Endodermal cell (in vitro differentiated cells): Measurements from ENCODE around the gene EMX2. TPM values are rescaled to one million over a fixed set of nuclear protein-coding genes. Genes with fewer than 3 reads are reported as not detected.

Experiments used
- DNase-seq: peaks from one replicate; pipeline ENCODE4 v3.0.0-alpha.2; 2017
- H3K27ac ChIP-seq: 2 replicates; pipeline ENCODE4 v1.5.1; 2013; ENCODE audit warnings: mild to moderate bottlenecking, low read depth, low read length, moderate library complexity
- H3K27me3 ChIP-seq: 2 replicates; pipeline ENCODE4 v1.6.1; 2013; ENCODE audit warnings: mild to moderate bottlenecking, low read length, moderate library complexity; ENCODE audit not compliant: insufficient read depth, control insufficient read depth, poor library complexity, severe bottlenecking
- H3K36me3 ChIP-seq: 2 replicates; pipeline ENCODE4 v1.7.0; 2013; ENCODE audit warnings: mild to moderate bottlenecking, low read length, moderate library complexity; ENCODE audit not compliant: control insufficient read depth, insufficient read depth
- H3K4me1 ChIP-seq: one replicate; pipeline ENCODE4 v1.7.0; 2013; ENCODE audit warnings: low read length; ENCODE audit not compliant: control insufficient read depth, insufficient read depth
- H3K4me3 ChIP-seq: 2 replicates; pipeline ENCODE4 v1.5.1; 2013; ENCODE audit warnings: mild to moderate bottlenecking, low read length, moderate library complexity
- H3K9ac ChIP-seq: 2 replicates; pipeline ENCODE4 v1.6.1; 2013; ENCODE audit warnings: mild to moderate bottlenecking, low read length, moderate library complexity; ENCODE audit not compliant: poor library complexity, severe bottlenecking; ENCODE audit errors: extremely low read depth
- H3K9me3 ChIP-seq: 2 replicates; pipeline ENCODE4 v1.6.1; 2013; ENCODE audit warnings: mild to moderate bottlenecking, low read length, moderate library complexity; ENCODE audit not compliant: control insufficient read depth
- H3K27ac Mint-ChIP-seq: 2 replicates; pipeline ENCODE4 v1.8.0; 2020; ENCODE audit warnings: mixed read lengths
- H3K27me3 Mint-ChIP-seq: 2 replicates; pipeline ENCODE4 v1.8.0; 2021; ENCODE audit warnings: mild to moderate bottlenecking, mixed read lengths; ENCODE audit not compliant: insufficient read depth
- H3K36me3 Mint-ChIP-seq: 2 replicates; pipeline ENCODE4 v1.8.0; 2020; ENCODE audit warnings: low read depth, mixed read lengths
- H3K4me1 Mint-ChIP-seq: 2 replicates; pipeline ENCODE4 v1.8.0; 2020; ENCODE audit warnings: mixed read lengths
- H3K4me3 Mint-ChIP-seq: 2 replicates; pipeline ENCODE4 v1.8.0; 2020; ENCODE audit warnings: mild to moderate bottlenecking, moderate library complexity, mixed read lengths
- H3K9me3 Mint-ChIP-seq: 2 replicates; pipeline ENCODE4 v1.8.0; 2020; ENCODE audit warnings: mild to moderate bottlenecking, mixed read lengths
- WGBS, 2 experiments: methylation state at CpG; one replicate each; pipeline versions ENCODE4 v1.1.5 to v1.1.7; 2013; ENCODE audit warnings: missing lambda C conversion rate in 2 of 2, mixed read lengths in 1 of 2; ENCODE audit not compliant: insufficient coverage in 1 of 2, insufficient read length in 1 of 2; 5-methylcytosine and 5-hydroxymethylcytosine counted together
- total RNA-seq, 2 donors: library from RNA; stranded (reverse); fragmentation: NEBNext Ultra II Directional in 1 of 2; extraction: Animal tissue kit (Norgen Biotek cat#: 25700) in 1 of 2; gene quantifications; 2 replicates in 1 of 2; 3 replicates in 1 of 2; pipeline ENCODE4 v1.2.1, GENCODE V29; 2021
- TF ChIP-seq, protein P1 (sequence below): fragments of 200-600 bp; sonication (generic); conservative IDR thresholded peaks from 2 replicates; pipeline ENCODE4 v1.5.0; 2021; ENCODE audit warnings: antibody characterized with exemption, mild to moderate bottlenecking

EMX2 gene
- total RNA-seq, 2 donors from 2014 or later: 0.18 TPM; not detected in 1

GRCh38 chr10:117532451-117533107 lies 10.0 kb upstream of the EMX2 start:
- Mint-ChIP-seq H3K4me3 (no peak overlapping the region), H3K27me3 (peaks cover 99% of the 10 kb centered on the region), H3K4me1 (peaks cover 15% of the 10 kb centered on the region), H3K36me3 (no peaks in the 10 kb centered on the region), H3K27ac (no peak overlapping the region), H3K9me3 (no peaks in the 10 kb centered on the region)
- Histone ChIP-seq H3K36me3 (no peaks in the 10 kb centered on the region), H3K4me3 (no peak overlapping the region), H3K4me1 (peaks cover 7% of the 10 kb centered on the region), H3K9me3 (no peaks in the 10 kb centered on the region), H3K9ac (no peak overlapping the region), H3K27me3 (peaks cover 99% of the 10 kb centered on the region), H3K27ac (no peak overlapping the region)
- TF ChIP-seq, protein P1, sequence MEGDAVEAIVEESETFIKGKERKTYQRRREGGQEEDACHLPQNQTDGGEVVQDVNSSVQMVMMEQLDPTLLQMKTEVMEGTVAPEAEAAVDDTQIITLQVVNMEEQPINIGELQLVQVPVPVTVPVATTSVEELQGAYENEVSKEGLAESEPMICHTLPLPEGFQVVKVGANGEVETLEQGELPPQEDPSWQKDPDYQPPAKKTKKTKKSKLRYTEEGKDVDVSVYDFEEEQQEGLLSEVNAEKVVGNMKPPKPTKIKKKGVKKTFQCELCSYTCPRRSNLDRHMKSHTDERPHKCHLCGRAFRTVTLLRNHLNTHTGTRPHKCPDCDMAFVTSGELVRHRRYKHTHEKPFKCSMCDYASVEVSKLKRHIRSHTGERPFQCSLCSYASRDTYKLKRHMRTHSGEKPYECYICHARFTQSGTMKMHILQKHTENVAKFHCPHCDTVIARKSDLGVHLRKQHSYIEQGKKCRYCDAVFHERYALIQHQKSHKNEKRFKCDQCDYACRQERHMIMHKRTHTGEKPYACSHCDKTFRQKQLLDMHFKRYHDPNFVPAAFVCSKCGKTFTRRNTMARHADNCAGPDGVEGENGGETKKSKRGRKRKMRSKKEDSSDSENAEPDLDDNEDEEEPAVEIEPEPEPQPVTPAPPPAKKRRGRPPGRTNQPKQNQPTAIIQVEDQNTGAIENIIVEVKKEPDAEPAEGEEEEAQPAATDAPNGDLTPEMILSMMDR: no peak
- peak; percentile 64 for DNase-seq
- 2 to 7% methylated on average over 20 to 33 of the region's 33 CpGs for WGBS, 2 experiments

- Mint-ChIP-seq H3K27ac (no peak overlapping the region), H3K4me1 (peaks cover 15% of the 10 kb centered on the region), H3K9me3 (no peaks in the 10 kb centered on the region), H3K36me3 (no peaks in the 10 kb centered on the region), H3K27me3 (peaks cover 100% of the 10 kb centered on the region), H3K4me3 (peak overlapping the region; percentile 30)
- 5 to 11% methylated on average over 13 to 24 of the region's 24 CpGs for WGBS, 2 experiments
- H3K27ac ChIP-seq: no peak overlapping the region
- peak; percentile 50 for DNase-seq
- H3K9me3 ChIP-seq: no peaks in the 10 kb centered on the region
- no peaks in the 10 kb centered on the region for H3K36me3 ChIP-seq
- H3K9ac ChIP-seq: no peak overlapping the region
- peaks cover 99% of the 10 kb centered on the region for H3K27me3 ChIP-seq
- peaks cover 7% of the 10 kb centered on the region for H3K4me1 ChIP-seq
- H3K4me3 ChIP-seq: peak overlapping the region; percentile 54
- TF ChIP-seq, protein P1: no peak
These were observed 8.9 kb upstream of the EMX2 start for GRCh38 chr10:117533507-117534281.

DNA sequence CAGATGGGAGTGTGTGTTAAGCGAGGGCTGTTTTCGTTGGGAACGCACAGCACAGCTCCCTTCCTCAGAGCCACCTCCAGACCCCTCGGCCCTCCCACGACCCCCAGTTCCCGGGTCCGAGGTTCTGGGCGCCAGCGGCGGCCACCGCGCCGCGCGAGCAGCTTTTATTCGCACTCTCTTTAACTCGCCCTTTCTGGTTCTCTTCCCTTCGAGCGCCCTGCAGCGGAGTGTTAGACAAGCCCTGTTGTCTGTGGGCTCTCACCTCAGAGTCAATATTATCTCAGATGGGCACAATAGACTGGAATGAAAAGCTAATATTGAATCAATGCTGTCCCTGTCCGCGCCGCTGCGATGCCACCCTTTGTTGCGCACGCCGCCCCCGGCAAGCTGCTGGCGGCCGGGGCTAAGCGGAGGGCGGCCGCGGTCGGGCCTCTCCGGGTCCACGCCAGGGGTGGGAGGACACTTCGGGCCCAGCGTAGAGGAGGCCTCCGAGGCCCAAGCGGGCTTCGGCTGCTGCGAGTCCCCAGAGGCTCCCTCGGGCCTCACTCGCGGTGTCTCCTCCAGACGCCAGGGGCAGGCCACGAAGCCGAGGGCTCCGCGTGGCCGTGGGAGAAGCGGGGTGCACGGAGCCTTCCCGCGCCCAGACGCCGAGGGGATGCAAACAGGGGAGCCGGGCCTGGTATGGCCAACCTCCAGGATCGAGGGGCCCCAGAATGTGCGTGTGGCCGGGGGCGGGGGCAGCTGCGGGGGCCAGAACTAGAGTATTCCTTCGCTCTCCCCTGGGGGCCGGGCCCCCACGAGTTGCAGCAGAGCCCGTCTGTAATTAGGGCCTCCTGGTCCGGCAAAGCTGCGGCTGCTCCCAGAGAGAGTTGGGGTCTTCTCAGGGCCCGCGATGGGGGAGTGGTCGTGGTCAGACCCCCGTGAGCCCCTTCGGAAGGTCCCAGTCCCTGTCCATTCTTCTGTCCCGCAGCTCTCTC lies 7.9 kb upstream of the EMX2 start:
- DNase-seq: peak; percentile 73
- Histone ChIP-seq H3K9ac (no peak overlapping the region), H3K27ac (no peak overlapping the region), H3K4me3 (peak overlapping the region; percentile 54), H3K36me3 (no peaks in the 10 kb centered on the region), H3K27me3 (peaks cover 99% of the 10 kb centered on the region), H3K9me3 (no peaks in the 10 kb centered on the region), H3K4me1 (peaks cover 7% of the 10 kb centered on the region)
- H3K27ac Mint-ChIP-seq: no peak overlapping the region
- no peaks in the 10 kb centered on the region for H3K9me3 Mint-ChIP-seq
- WGBS, 2 experiments: 2% methylated on average over 38 to 76 of the region's 76 CpGs
- TF ChIP-seq, protein P1: no peak
- H3K4me1 Mint-ChIP-seq: peaks cover 15% of the 10 kb centered on the region
- no peaks in the 10 kb centered on the region for H3K36me3 Mint-ChIP-seq
- peaks cover 100% of the 10 kb centered on the region for H3K27me3 Mint-ChIP-seq
- peak overlapping the region; percentile 38 for H3K4me3 Mint-ChIP-seq
